Progenitor cell of endocrine pancreas (in vitro differentiated cells): ENCODE measurements around the gene TFB1M. TPM values are rescaled to one million over a fixed set of nuclear protein-coding genes. Genes with fewer than 3 reads are reported as not detected.

Source experiments
- DNase-seq: peaks from one replicate; pipeline ENCODE4 v3.0.0; 2021; ENCODE audit warnings: low spot score; ENCODE audit not compliant: unreplicated experiment
- H3K27ac Mint-ChIP-seq: 2 replicates; pipeline ENCODE4 v1.8.0; 2021; ENCODE audit warnings: mild to moderate bottlenecking, moderate library complexity, mixed read lengths
- H3K27me3 Mint-ChIP-seq: 2 replicates; pipeline ENCODE4 v1.8.0; 2021; ENCODE audit warnings: mixed read lengths
- H3K36me3 Mint-ChIP-seq: 2 replicates; pipeline ENCODE4 v1.8.0; 2022; ENCODE audit warnings: mixed read lengths; ENCODE audit not compliant: insufficient read depth
- H3K4me1 Mint-ChIP-seq: 2 replicates; pipeline ENCODE4 v1.8.0; 2021; ENCODE audit warnings: low read depth, mixed read lengths
- H3K4me3 Mint-ChIP-seq: 2 replicates; pipeline ENCODE4 v1.8.0; 2021; ENCODE audit warnings: low read depth, mild to moderate bottlenecking, moderate library complexity, mixed read lengths
- H3K9me3 Mint-ChIP-seq: 2 replicates; pipeline ENCODE4 v1.8.0; 2021; ENCODE audit warnings: low read depth, mixed read lengths
- total RNA-seq: library from RNA; stranded (reverse); gene quantifications from 2 replicates; pipeline ENCODE4 v1.2.1, GENCODE V29; 2021
- TF ChIP-seq, protein P1 (sequence below): fragments of 200-600 bp; sonication (generic); IDR thresholded peaks from one replicate; pipeline ENCODE4 v1.5.0; 2021; ENCODE audit warnings: antibody characterized with exemption, mild to moderate bottlenecking; ENCODE audit not compliant: unreplicated experiment

TFB1M gene
- total RNA-seq, 1 donor from 2014 or later, result 33.2 TPM

DNA sequence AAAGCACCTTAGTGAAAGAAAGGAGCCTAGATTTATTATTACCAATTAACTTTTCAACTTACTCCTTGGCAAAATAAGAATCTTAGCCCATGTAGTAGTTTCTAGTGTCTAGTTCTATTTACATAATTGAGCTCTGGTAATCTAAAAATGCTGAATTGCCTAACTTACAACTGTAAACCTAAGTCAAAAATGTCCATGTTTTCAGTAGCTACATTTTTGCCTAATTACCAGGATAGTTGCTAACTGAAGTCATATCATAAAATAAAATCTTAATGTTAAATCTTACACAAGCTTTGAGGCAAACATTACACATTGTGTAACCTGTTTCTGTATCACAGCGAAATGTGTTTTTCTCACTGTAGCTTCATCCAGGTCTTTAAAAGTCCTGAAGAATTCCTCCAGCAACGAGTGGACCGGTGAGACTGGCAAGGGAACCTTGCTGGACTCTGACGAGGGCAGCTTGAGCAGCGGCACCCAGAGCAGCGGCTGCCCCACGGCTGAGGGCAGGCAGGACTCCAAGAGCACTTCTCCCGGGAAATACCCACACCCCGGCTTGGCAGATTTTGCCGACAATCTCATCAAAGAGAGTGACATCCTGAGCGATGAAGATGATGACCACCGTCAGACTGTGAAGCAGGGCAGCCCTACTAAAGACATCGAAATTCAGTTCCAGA lies 58.0 kb downstream of the TFB1M start:
- Mint-ChIP-seq H3K36me3 (peaks cover 18% of the 10 kb centered on the region), H3K4me3 (no peak overlapping the region), H3K27me3 (no peaks in the 10 kb centered on the region), H3K4me1 (peaks cover 3% of the 10 kb centered on the region), H3K27ac (no peak overlapping the region), H3K9me3 (no peaks in the 10 kb centered on the region)
- TF ChIP-seq, protein P1, sequence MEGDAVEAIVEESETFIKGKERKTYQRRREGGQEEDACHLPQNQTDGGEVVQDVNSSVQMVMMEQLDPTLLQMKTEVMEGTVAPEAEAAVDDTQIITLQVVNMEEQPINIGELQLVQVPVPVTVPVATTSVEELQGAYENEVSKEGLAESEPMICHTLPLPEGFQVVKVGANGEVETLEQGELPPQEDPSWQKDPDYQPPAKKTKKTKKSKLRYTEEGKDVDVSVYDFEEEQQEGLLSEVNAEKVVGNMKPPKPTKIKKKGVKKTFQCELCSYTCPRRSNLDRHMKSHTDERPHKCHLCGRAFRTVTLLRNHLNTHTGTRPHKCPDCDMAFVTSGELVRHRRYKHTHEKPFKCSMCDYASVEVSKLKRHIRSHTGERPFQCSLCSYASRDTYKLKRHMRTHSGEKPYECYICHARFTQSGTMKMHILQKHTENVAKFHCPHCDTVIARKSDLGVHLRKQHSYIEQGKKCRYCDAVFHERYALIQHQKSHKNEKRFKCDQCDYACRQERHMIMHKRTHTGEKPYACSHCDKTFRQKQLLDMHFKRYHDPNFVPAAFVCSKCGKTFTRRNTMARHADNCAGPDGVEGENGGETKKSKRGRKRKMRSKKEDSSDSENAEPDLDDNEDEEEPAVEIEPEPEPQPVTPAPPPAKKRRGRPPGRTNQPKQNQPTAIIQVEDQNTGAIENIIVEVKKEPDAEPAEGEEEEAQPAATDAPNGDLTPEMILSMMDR, result no peak
- DNase-seq, result no peak

DNA sequence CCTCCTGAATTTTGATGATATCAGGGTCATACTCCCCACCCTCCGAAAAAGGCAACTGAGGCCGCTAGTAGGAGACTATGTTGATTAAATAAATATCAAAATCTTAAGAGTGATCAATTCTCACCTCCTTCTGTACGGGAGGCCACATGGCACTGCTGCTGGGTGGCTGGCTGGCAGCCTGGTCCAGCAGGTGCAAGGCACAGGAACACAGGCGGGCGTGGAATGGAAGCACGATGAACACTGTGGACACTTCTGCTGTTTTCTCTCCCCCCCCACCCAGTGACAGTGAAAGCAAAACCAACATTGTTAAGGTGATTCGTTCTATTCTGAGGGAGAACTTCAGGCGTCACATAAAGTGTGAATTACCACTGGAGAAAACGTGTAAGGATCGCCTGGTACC lies 60.1 kb downstream of the TFB1M start:
- Mint-ChIP-seq H3K4me1 (peaks cover 3% of the 10 kb centered on the region), H3K36me3 (peaks cover 16% of the 10 kb centered on the region), H3K27ac (no peak overlapping the region), H3K9me3 (no peaks in the 10 kb centered on the region), H3K27me3 (no peaks in the 10 kb centered on the region), H3K4me3 (no peak overlapping the region)
- DNase-seq, result no peak
- TF ChIP-seq, protein P1, result no peak

DNA sequence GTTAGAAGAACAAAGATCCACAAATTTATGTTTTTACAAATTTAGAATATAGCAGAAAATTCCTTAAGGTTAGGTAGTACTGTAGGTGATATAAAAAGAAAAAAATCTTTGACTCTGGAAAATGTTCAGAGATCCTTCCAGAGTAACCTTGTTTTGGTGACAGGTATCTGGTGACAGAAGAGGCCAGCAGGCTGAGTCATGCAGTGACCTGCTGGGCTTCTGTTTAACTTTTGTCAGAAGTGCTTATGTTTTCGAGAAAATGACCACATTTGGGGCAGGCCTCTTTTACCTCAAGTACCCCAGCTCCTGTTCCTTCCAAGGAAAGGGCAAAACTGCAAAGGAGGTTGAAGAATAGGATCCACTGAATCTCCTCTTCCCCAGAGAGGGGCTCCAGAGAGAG lies 60.9 kb downstream of the TFB1M start:
- peaks cover 3% of the 10 kb centered on the region for H3K4me1 Mint-ChIP-seq
- no peak overlapping the region for H3K4me3 Mint-ChIP-seq
- H3K27ac Mint-ChIP-seq, result peak overlapping the region; percentile 65
- no peak for DNase-seq
- H3K27me3 Mint-ChIP-seq, result no peaks in the 10 kb centered on the region
- TF ChIP-seq, protein P1, result no peak
- peaks cover 18% of the 10 kb centered on the region for H3K36me3 Mint-ChIP-seq
- H3K9me3 Mint-ChIP-seq, result no peaks in the 10 kb centered on the region

DNA sequence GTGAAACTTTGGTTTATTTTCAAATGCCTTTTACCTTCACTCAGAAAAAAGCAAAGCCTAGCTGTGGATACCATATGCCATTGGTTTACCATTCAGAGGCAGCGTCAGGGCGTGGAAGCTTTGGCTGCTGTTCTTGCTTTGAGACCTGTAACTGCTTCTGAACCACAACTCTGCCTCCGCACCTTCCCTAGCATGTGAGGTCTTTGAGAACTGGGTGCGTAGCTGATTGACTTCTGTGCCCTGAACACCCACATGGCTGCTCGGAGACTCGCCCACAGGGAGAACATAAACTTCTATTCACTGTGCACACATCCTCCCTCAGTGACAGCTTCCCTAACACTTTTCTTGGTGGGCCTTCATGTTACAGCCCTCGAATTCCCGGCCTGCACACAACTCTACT lies 61.7 kb downstream of the TFB1M start:
- H3K9me3 Mint-ChIP-seq, result no peaks in the 10 kb centered on the region
- no peak for DNase-seq
- peaks cover 17% of the 10 kb centered on the region for H3K36me3 Mint-ChIP-seq
- TF ChIP-seq, protein P1, result no peak
- no peak overlapping the region for H3K27ac Mint-ChIP-seq
- peaks cover 3% of the 10 kb centered on the region for H3K4me1 Mint-ChIP-seq
- H3K27me3 Mint-ChIP-seq, result no peaks in the 10 kb centered on the region
- no peak overlapping the region for H3K4me3 Mint-ChIP-seq

DNA sequence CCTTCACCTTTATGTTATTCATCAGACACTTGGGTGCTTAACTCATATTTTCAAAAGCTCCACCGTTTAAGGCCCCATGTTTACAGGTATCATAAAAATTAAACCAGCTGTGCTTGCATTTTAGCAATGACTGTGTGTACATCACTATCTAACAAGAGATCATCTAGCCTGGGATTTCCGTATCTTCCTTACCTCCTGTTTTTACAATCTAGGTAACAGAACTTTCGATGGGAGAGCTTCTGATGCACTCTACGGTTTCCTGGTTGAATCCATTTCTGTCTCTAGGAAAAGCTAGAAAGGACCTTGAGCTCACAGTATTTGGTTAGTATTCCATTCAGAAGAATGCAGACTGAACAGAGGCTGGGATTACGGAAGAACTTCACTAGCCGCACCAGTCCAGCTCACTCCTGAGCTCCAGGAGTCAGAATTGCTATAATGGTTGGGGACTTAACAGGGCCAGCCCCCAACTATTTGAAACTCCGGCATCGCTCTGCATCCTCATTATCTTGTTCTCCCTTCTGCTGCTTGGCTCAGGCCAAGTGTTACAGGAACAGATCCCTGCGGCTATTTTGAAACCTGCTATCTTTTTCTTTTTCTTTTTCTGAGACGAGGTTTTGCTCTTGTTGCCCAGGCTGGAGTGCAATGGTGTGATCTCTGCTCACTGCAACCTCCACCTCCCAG lies 63.4 kb downstream of the TFB1M start:
- Mint-ChIP-seq H3K36me3 (peaks cover 14% of the 10 kb centered on the region), H3K9me3 (no peaks in the 10 kb centered on the region), H3K27ac (no peak overlapping the region), H3K4me3 (no peak overlapping the region), H3K4me1 (peaks cover 3% of the 10 kb centered on the region), H3K27me3 (no peaks in the 10 kb centered on the region)
- no peak for DNase-seq
- TF ChIP-seq, protein P1, result no peak
